ENCODE results near the gene TTC33. TPM values are rescaled to one million over a fixed set of nuclear protein-coding genes. Genes with fewer than 3 reads are reported as not detected.
A peak's percentile ranks its signal among the peaks of the same experiment; 100 is the strongest.
"Not testable (repeated sequence)": the region's sequence is repeated elsewhere in the genome, so short reads cannot be mapped to it uniquely, and the experiment has no call there.

Gene TTC33
- polyA plus RNA-seq, 1 donor from 2014 or later: 14.5 TPM

- Mint-ChIP-seq H3K4me3 (no peak overlapping the region), H3K27ac (no peak overlapping the region), H3K27me3 (peaks cover 1% of the 10 kb centered on the region), H3K36me3 (no peaks in the 10 kb centered on the region), H3K4me1 (peaks cover 12 to 14% (median 12%) of the 10 kb centered on the region in 3 donors), H3K9me3 (no peaks in the 10 kb centered on the region)
These were observed 136.8 kb downstream of the TTC33 start for GRCh38 chr5:40618926-40619325.

GRCh38 chr5:40616781-40617180 is 139.0 kb downstream of the TTC33 start:
- no peaks in the 10 kb centered on the region for H3K36me3 Mint-ChIP-seq
- H3K27ac Mint-ChIP-seq: no peak overlapping the region
- no peaks in the 10 kb centered on the region for H3K27me3 Mint-ChIP-seq
- H3K9me3 Mint-ChIP-seq: no peaks in the 10 kb centered on the region
- H3K4me1 Mint-ChIP-seq: peaks cover 13 to 17% (median 16%) of the 10 kb centered on the region in 3 donors
- no peak overlapping the region for H3K4me3 Mint-ChIP-seq

- H3K27ac Mint-ChIP-seq: no peak overlapping the region
- peaks cover 0 to 3% (median 2%) of the 10 kb centered on the region in 3 donors for H3K9me3 Mint-ChIP-seq
- no peak overlapping the region for H3K4me3 Mint-ChIP-seq
- peaks cover 12 to 17% (median 16%) of the 10 kb centered on the region in 3 donors for H3K4me1 Mint-ChIP-seq
- H3K27me3 Mint-ChIP-seq: no peaks in the 10 kb centered on the region
- H3K36me3 Mint-ChIP-seq: no peaks in the 10 kb centered on the region
These were observed 140.1 kb downstream of the TTC33 start for GRCh38 chr5:40615586-40616170.

- Mint-ChIP-seq H3K36me3 (no peaks in the 10 kb centered on the region), H3K4me1 (peaks cover 12 to 17% (median 16%) of the 10 kb centered on the region in 3 donors), H3K27me3 (no peaks in the 10 kb centered on the region), H3K27ac (no peak overlapping the region), H3K9me3 (peaks cover 0 to 3% (median 2%) of the 10 kb centered on the region in 3 donors), H3K4me3 (no peak overlapping the region)
These were observed 140.7 kb downstream of the TTC33 start for GRCh38 chr5:40614923-40615585.

- peaks cover 12 to 17% (median 16%) of the 10 kb centered on the region in 3 donors for H3K4me1 Mint-ChIP-seq
- H3K36me3 Mint-ChIP-seq: no peaks in the 10 kb centered on the region
- no peaks in the 10 kb centered on the region for H3K27me3 Mint-ChIP-seq
- peaks cover 0 to 3% (median 2%) of the 10 kb centered on the region in 3 donors for H3K9me3 Mint-ChIP-seq
- no peak overlapping the region for H3K27ac Mint-ChIP-seq
- no peak overlapping the region for H3K4me3 Mint-ChIP-seq
These were observed 141.3 kb downstream of the TTC33 start for GRCh38 chr5:40614466-40614865.

GRCh38 chr5:40607202-40607601 is 148.6 kb downstream of the TTC33 start:
- Mint-ChIP-seq H3K4me1 (peaks cover 25 to 34% (median 28%) of the 10 kb centered on the region in 3 donors), H3K27ac (no peak overlapping the region), H3K27me3 (no peaks in the 10 kb centered on the region), H3K4me3 (peak overlapping the region in 1 of 4 donors; percentile 6), H3K9me3 (peaks cover 0 to 3% (median 2%) of the 10 kb centered on the region in 3 donors), H3K36me3 (peaks cover 3% of the 10 kb centered on the region)

GRCh38 chr5:40606077-40606765 is 149.5 kb downstream of the TTC33 start:
- Mint-ChIP-seq H3K27ac (peak overlapping the region in 2 of 3 donors; percentile 90 to 92), H3K36me3 (peaks cover 5% of the 10 kb centered on the region), H3K27me3 (peaks cover 3% of the 10 kb centered on the region), H3K4me3 (peak overlapping the region; percentile 12 to 89 (median 80)), H3K4me1 (peaks cover 32 to 44% (median 36%) of the 10 kb centered on the region in 3 donors), H3K9me3 (peaks cover 0 to 3% (median 2%) of the 10 kb centered on the region in 3 donors)

- Mint-ChIP-seq H3K27me3 (peaks cover 3% of the 10 kb centered on the region), H3K36me3 (peaks cover 5% of the 10 kb centered on the region), H3K27ac (peak overlapping the region; percentile 33 to 92 (median 67)), H3K4me3 (peak overlapping the region; percentile 12 to 89 (median 68)), H3K9me3 (no peaks in the 10 kb centered on the region), H3K4me1 (peaks cover 33 to 45% (median 38%) of the 10 kb centered on the region in 3 donors)
These were observed 150.3 kb downstream of the TTC33 start for GRCh38 chr5:40605295-40605958.

GRCh38 chr5:40603378-40603777 is 152.4 kb downstream of the TTC33 start:
- H3K9me3 Mint-ChIP-seq: no peaks in the 10 kb centered on the region
- H3K4me1 Mint-ChIP-seq: peaks cover 37 to 42% (median 40%) of the 10 kb centered on the region in 3 donors
- H3K4me3 Mint-ChIP-seq: no peak overlapping the region
- peak overlapping the region in 1 of 3 donors; percentile 47 for H3K27ac Mint-ChIP-seq
- H3K36me3 Mint-ChIP-seq: peaks cover 5% of the 10 kb centered on the region
- H3K27me3 Mint-ChIP-seq: peaks cover 3% of the 10 kb centered on the region

- H3K4me3 Mint-ChIP-seq: peak overlapping the region in 2 of 4 donors; percentile 2 to 79
- H3K27me3 Mint-ChIP-seq: peaks cover 5% of the 10 kb centered on the region
- H3K4me1 Mint-ChIP-seq: peaks cover 29 to 34% (median 29%) of the 10 kb centered on the region in 3 donors
- H3K9me3 Mint-ChIP-seq: no peaks in the 10 kb centered on the region
- peaks cover 6% of the 10 kb centered on the region for H3K36me3 Mint-ChIP-seq
- H3K27ac Mint-ChIP-seq: peak overlapping the region in 1 of 3 donors; percentile 75
These were observed 154.4 kb downstream of the TTC33 start for GRCh38 chr5:40601198-40601868.

GRCh38 chr5:40600383-40600782 is 155.4 kb downstream of the TTC33 start:
- Mint-ChIP-seq H3K4me3 (no peak overlapping the region), H3K27ac (peak overlapping the region in 1 of 3 donors; percentile 75), H3K9me3 (no peaks in the 10 kb centered on the region), H3K36me3 (peaks cover 6% of the 10 kb centered on the region), H3K4me1 (peaks cover 20 to 27% (median 23%) of the 10 kb centered on the region in 3 donors), H3K27me3 (peaks cover 5% of the 10 kb centered on the region)

GRCh38 chr5:40599676-40600075 is 156.1 kb downstream of the TTC33 start:
- Mint-ChIP-seq H3K36me3 (peaks cover 5% of the 10 kb centered on the region), H3K4me1 (peaks cover 16 to 22% (median 19%) of the 10 kb centered on the region in 3 donors), H3K9me3 (no peaks in the 10 kb centered on the region), H3K27ac (no peak overlapping the region), H3K4me3 (no peak overlapping the region), H3K27me3 (peaks cover 5% of the 10 kb centered on the region)

- H3K27ac Mint-ChIP-seq: peak overlapping the region in 1 of 3 donors; percentile 6
- H3K36me3 Mint-ChIP-seq: peaks cover 7% of the 10 kb centered on the region
- H3K27me3 Mint-ChIP-seq: peaks cover 2% of the 10 kb centered on the region
- peaks cover 18 to 22% (median 21%) of the 10 kb centered on the region in 3 donors for H3K4me1 Mint-ChIP-seq
- peaks cover 0 to 4% (median 0%) of the 10 kb centered on the region in 3 donors for H3K9me3 Mint-ChIP-seq
- peak overlapping the region in 1 of 4 donors; percentile 53 for H3K4me3 Mint-ChIP-seq
These were observed 160.9 kb downstream of the TTC33 start for GRCh38 chr5:40594811-40595210.

GRCh38 chr5:40591727-40592396 is 163.9 kb downstream of the TTC33 start:
- H3K4me3 Mint-ChIP-seq: peak overlapping the region; percentile 5 to 85 (median 50)
- H3K27ac Mint-ChIP-seq: peak overlapping the region; percentile 77 to 84 (median 84)
- H3K4me1 Mint-ChIP-seq: peaks cover 18 to 22% (median 18%) of the 10 kb centered on the region in 3 donors
- H3K27me3 Mint-ChIP-seq, H3K9me3 Mint-ChIP-seq, H3K36me3 Mint-ChIP-seq: not testable (repeated sequence)
